ENCODE data around the gene LRRC4C.
"Not testable (repeated sequence)": the region's sequence is repeated elsewhere in the genome, so short reads cannot be mapped to it uniquely, and the experiment has no call there.

Gene LRRC4C

DNA sequence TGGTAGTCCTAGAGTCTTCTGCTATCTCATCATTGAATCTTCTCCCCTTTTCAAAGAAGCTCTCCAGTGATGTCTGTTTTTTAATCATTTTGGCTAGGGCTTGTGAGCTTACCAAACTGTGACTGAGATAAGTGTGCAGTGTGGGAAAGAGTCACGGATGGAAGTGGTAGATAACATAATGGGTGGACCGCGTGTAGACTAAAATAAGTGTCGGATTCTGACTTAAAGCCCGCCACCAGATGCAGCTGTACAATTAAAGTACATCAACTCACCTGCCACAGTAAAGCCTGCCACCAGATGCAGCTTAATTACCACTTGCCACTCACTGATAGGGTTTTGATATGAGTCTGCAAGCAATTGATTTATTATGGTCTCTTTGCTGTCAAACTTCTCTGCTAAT is 581.5 kb downstream of the LRRC4C start:
- H3K79me2 ChIP-seq (ENCODE audit: insufficient read depth, low read length), result no peaks in the 10 kb centered on the region
- no peaks in the 10 kb centered on the region for H3K9me2 ChIP-seq (ENCODE audit: low read depth, low read length)
- H3K4me3 ChIP-seq (ENCODE audit: low read depth, low read length, poor library complexity, severe bottlenecking), result no peak overlapping the region
- H3K9me3 ChIP-seq (ENCODE audit: low read length), result no peaks in the 10 kb centered on the region
- H3F3A ChIP-seq (ENCODE audit: insufficient read depth, low read length), result no peaks in the 10 kb centered on the region
- H4K20me1 ChIP-seq (ENCODE audit: insufficient read depth, low read length), result no peaks in the 10 kb centered on the region
- no peak overlapping the region for H3K4me2 ChIP-seq (ENCODE audit: low read length)
- no peak overlapping the region for H3K27ac ChIP-seq (ENCODE audit: low read depth, low read length, poor library complexity, severe bottlenecking)
- no peak overlapping the region for H2AFZ ChIP-seq (ENCODE audit: low read length)
- no peaks in the 10 kb centered on the region for H3K27me3 ChIP-seq (ENCODE audit: insufficient read depth, low read length)
- no peak overlapping the region for H3K9ac ChIP-seq (ENCODE audit: low read length)
- no peaks in the 10 kb centered on the region for H3K36me3 ChIP-seq (ENCODE audit: insufficient read depth, low read length)
- no peaks in the 10 kb centered on the region for H3K4me1 ChIP-seq (ENCODE audit: insufficient read depth, low read length, severe bottlenecking)
- TF ChIP-seq CTCF (IDR thresholded peaks at IDR 0.05; ENCODE audit: low read length) (no peak), EZH2 (IDR thresholded peaks at IDR 0.05; ENCODE audit: borderline replicate concordance, low read length) (no peak)

- H3K9ac ChIP-seq (ENCODE audit: low read length), result no peak overlapping the region
- H3K36me3 ChIP-seq (ENCODE audit: insufficient read depth, low read length), result no peaks in the 10 kb centered on the region
- H3K27me3 ChIP-seq (ENCODE audit: insufficient read depth, low read length), result no peaks in the 10 kb centered on the region
- H3K4me1 ChIP-seq (ENCODE audit: insufficient read depth, low read length, severe bottlenecking), result no peaks in the 10 kb centered on the region
- no peaks in the 10 kb centered on the region for H3K9me3 ChIP-seq (ENCODE audit: low read length)
- no peak overlapping the region for H2AFZ ChIP-seq (ENCODE audit: low read length)
- H3K27ac ChIP-seq (ENCODE audit: low read depth, low read length, poor library complexity, severe bottlenecking), result no peak overlapping the region
- no peaks in the 10 kb centered on the region for H4K20me1 ChIP-seq (ENCODE audit: insufficient read depth, low read length)
- H3K79me2 ChIP-seq (ENCODE audit: insufficient read depth, low read length), result no peaks in the 10 kb centered on the region
- no peak overlapping the region for H3K4me2 ChIP-seq (ENCODE audit: low read length)
- no peaks in the 10 kb centered on the region for H3K9me2 ChIP-seq (ENCODE audit: low read depth, low read length)
- TF ChIP-seq CTCF (IDR thresholded peaks at IDR 0.05; ENCODE audit: low read length) (no peak), EZH2 (IDR thresholded peaks at IDR 0.05; ENCODE audit: borderline replicate concordance, low read length) (no peak)
- no peak overlapping the region for H3K4me3 ChIP-seq (ENCODE audit: low read depth, low read length, poor library complexity, severe bottlenecking)
- H3F3A ChIP-seq (ENCODE audit: insufficient read depth, low read length), result no peaks in the 10 kb centered on the region
Observed at GRCh38 chr11:40877256-40877655, 582.2 kb downstream of the LRRC4C start.

DNA sequence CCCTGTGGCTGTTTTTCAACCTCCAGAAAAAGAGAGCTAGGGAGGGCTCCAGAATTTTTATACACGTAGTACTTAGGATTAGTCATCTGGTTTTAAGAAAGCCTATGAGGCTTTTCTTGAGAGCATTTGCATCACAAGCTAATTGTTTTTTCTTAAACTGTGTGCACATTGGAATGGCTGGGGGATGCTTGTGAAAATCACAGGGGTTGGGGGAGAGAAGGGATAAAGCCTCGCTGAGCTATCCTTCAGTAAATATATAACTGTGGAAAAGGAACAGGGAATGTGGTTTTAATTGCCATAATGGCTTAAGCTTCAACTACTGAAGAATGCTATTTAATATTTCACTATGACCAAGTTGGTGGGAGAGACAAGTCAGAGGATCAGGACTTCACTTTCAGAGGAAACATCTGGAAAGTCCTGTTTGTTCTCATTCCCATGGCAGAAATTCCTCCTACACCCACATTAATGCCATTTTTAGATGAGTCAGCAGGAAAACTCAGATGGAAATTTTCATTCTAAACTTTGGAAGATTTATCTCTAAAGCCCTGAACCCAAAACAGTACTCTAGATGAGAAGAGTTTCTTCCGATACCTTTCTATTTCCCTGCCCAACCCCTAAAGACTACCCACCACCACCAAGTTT is 591.3 kb downstream of the LRRC4C start:
- Histone ChIP-seq H3K4me3 (ENCODE audit: low read depth, low read length, poor library complexity, severe bottlenecking) (no peak overlapping the region), H3K9ac (ENCODE audit: low read length) (no peak overlapping the region), H3K4me1 (ENCODE audit: insufficient read depth, low read length, severe bottlenecking) (no peaks in the 10 kb centered on the region), H3F3A (ENCODE audit: insufficient read depth, low read length) (no peaks in the 10 kb centered on the region), H3K27me3 (ENCODE audit: insufficient read depth, low read length) (no peaks in the 10 kb centered on the region), H3K79me2 (ENCODE audit: insufficient read depth, low read length) (no peaks in the 10 kb centered on the region), H2AFZ (ENCODE audit: low read length) (no peak overlapping the region), H4K20me1 (ENCODE audit: insufficient read depth, low read length) (no peaks in the 10 kb centered on the region), H3K27ac (ENCODE audit: low read depth, low read length, poor library complexity, severe bottlenecking) (no peak overlapping the region), H3K4me2 (ENCODE audit: low read length) (no peak overlapping the region), H3K9me3 (ENCODE audit: low read length) (no peaks in the 10 kb centered on the region), H3K9me2 (ENCODE audit: low read depth, low read length) (no peaks in the 10 kb centered on the region), H3K36me3 (ENCODE audit: insufficient read depth, low read length) (no peaks in the 10 kb centered on the region)
- no peak for TF ChIP-seq EZH2 (IDR thresholded peaks at IDR 0.05; ENCODE audit: borderline replicate concordance, low read length)
- TF ChIP-seq CTCF (IDR thresholded peaks at IDR 0.05; ENCODE audit: low read length), result no peak

DNA sequence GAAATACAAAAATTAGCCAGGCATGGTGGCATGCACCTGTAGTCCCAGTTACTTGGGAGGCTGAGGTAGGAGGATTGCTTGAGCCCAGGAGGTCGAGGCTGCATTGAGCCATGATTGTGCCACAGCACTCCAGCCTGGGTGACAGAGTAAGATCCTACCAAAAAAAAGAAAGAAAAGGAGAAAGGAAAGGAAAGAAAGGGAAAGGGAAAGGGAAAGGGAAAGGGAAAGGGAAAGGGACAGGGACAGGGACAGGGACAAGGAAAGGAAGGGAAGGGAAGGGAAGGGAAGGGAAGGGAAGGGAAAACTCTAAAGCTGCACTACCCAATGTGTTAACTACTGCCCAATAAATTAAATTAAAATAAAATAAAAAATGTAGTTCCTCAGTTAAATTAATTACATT is 601.7 kb downstream of the LRRC4C start:
- not testable (repeated sequence) for H2AFZ ChIP-seq (ENCODE audit: low read length); H3F3A ChIP-seq (ENCODE audit: insufficient read depth, low read length); H3K9me2 ChIP-seq (ENCODE audit: low read depth, low read length); H3K9me3 ChIP-seq (ENCODE audit: low read length); H3K27ac ChIP-seq (ENCODE audit: low read depth, low read length, poor library complexity, severe bottlenecking); H3K36me3 ChIP-seq (ENCODE audit: insufficient read depth, low read length); H4K20me1 ChIP-seq (ENCODE audit: insufficient read depth, low read length); H3K4me1 ChIP-seq (ENCODE audit: insufficient read depth, low read length, severe bottlenecking); H3K79me2 ChIP-seq (ENCODE audit: insufficient read depth, low read length); H3K4me3 ChIP-seq (ENCODE audit: low read depth, low read length, poor library complexity, severe bottlenecking); H3K4me2 ChIP-seq (ENCODE audit: low read length); H3K9ac ChIP-seq (ENCODE audit: low read length); H3K27me3 ChIP-seq (ENCODE audit: insufficient read depth, low read length)

Measured in OCI-LY1 (cell line).